ENCODE results near the gene ZIC2. TPM values are rescaled to one million over a fixed set of nuclear protein-coding genes. Genes with fewer than 3 reads are reported as not detected.

Gene ZIC2
- total and polyA plus RNA-seq, 5 donors from 2014 or later, result not detected

GRCh38 chr13:99955107-99955746 lies 26.4 kb upstream of the ZIC2 start:
- Histone ChIP-seq H3K4me3 (ENCODE audit: low read depth, low read length) (no peak overlapping the region), H3K9me3 (ENCODE audit: control insufficient read depth in 2 of 2, low read length in 2 of 2) (peaks cover 0 to 10% of the 10 kb centered on the region in 2 experiments), H3K4me1 (ENCODE audit: control insufficient read depth, insufficient read depth, low read length, poor library complexity, severe bottlenecking) (peaks cover 29% of the 10 kb centered on the region), H3K27ac (ENCODE audit: insufficient read depth, low read length, poor library complexity, severe bottlenecking) (no peak overlapping the region), H3K27me3 (ENCODE audit: control insufficient read depth, insufficient read depth, low read length) (peaks cover 17% of the 10 kb centered on the region), H3K36me3 (ENCODE audit: control insufficient read depth, insufficient read depth, low read length) (no peaks in the 10 kb centered on the region)
- Mint-ChIP-seq H3K4me3 (no peak overlapping the region), H3K36me3 (no peaks in the 10 kb centered on the region), H3K27ac (no peak overlapping the region), H3K4me1 (peaks cover 5 to 39% (median 10%) of the 10 kb centered on the region in 4 donors), H3K9me3 (peaks cover 0 to 4% (median 0%) of the 10 kb centered on the region in 7 donors), H3K27me3 (peaks cover 88% of the 10 kb centered on the region)
- no peak for DNase-seq
- ATAC-seq (ENCODE audit: low read depth in 2 of 2), result no peak

GRCh38 chr13:99955747-99956472 lies 25.7 kb upstream of the ZIC2 start:
- H3K4me3 ChIP-seq (ENCODE audit: low read depth, low read length), result no peak overlapping the region
- Mint-ChIP-seq H3K4me1 (peaks cover 5 to 43% (median 11%) of the 10 kb centered on the region in 4 donors), H3K4me3 (peak overlapping the region in 2 of 4 donors; percentile 64 to 83), H3K27ac (no peak overlapping the region), H3K9me3 (peaks cover 0 to 4% (median 0%) of the 10 kb centered on the region in 7 donors), H3K36me3 (no peaks in the 10 kb centered on the region), H3K27me3 (peaks cover 88% of the 10 kb centered on the region)
- H3K4me1 ChIP-seq (ENCODE audit: control insufficient read depth, insufficient read depth, low read length, poor library complexity, severe bottlenecking), result peaks cover 30% of the 10 kb centered on the region
- H3K27ac ChIP-seq (ENCODE audit: insufficient read depth, low read length, poor library complexity, severe bottlenecking), result no peak overlapping the region
- no peak for DNase-seq
- no peak for ATAC-seq (ENCODE audit: low read depth in 2 of 2)
- H3K9me3 ChIP-seq (ENCODE audit: control insufficient read depth in 2 of 2, low read length in 2 of 2), result peaks cover 0 to 10% of the 10 kb centered on the region in 2 experiments
- H3K36me3 ChIP-seq (ENCODE audit: control insufficient read depth, insufficient read depth, low read length), result no peaks in the 10 kb centered on the region
- peaks cover 20% of the 10 kb centered on the region for H3K27me3 ChIP-seq (ENCODE audit: control insufficient read depth, insufficient read depth, low read length)

GRCh38 chr13:99956473-99957349 lies 24.9 kb upstream of the ZIC2 start:
- Histone ChIP-seq H3K27me3 (ENCODE audit: control insufficient read depth, insufficient read depth, low read length) (peaks cover 28% of the 10 kb centered on the region), H3K27ac (ENCODE audit: insufficient read depth, low read length, poor library complexity, severe bottlenecking) (no peak overlapping the region), H3K4me3 (ENCODE audit: low read depth, low read length) (no peak overlapping the region), H3K4me1 (ENCODE audit: control insufficient read depth, insufficient read depth, low read length, poor library complexity, severe bottlenecking) (peaks cover 30% of the 10 kb centered on the region), H3K9me3 (ENCODE audit: control insufficient read depth in 2 of 2, low read length in 2 of 2) (peaks cover 0 to 10% of the 10 kb centered on the region in 2 experiments), H3K36me3 (ENCODE audit: control insufficient read depth, insufficient read depth, low read length) (no peaks in the 10 kb centered on the region)
- Mint-ChIP-seq H3K36me3 (no peaks in the 10 kb centered on the region), H3K27me3 (peaks cover 88% of the 10 kb centered on the region), H3K27ac (no peak overlapping the region), H3K4me3 (peak overlapping the region in 2 of 4 donors; percentile 71 to 83), H3K9me3 (peaks cover 0 to 4% (median 0%) of the 10 kb centered on the region in 7 donors), H3K4me1 (peaks cover 5 to 44% (median 12%) of the 10 kb centered on the region in 4 donors)
- no peak for ATAC-seq (ENCODE audit: low read depth in 2 of 2)
- DNase-seq, result no peak

- H3K9me3 ChIP-seq (ENCODE audit: control insufficient read depth in 2 of 2, low read length in 2 of 2), result peaks cover 0 to 10% of the 10 kb centered on the region in 2 experiments
- no peak overlapping the region for H3K4me3 ChIP-seq (ENCODE audit: low read depth, low read length)
- H3K27ac ChIP-seq (ENCODE audit: insufficient read depth, low read length, poor library complexity, severe bottlenecking), result no peak overlapping the region
- Mint-ChIP-seq H3K27me3 (peaks cover 86% of the 10 kb centered on the region), H3K9me3 (peaks cover 0 to 4% (median 0%) of the 10 kb centered on the region in 7 donors), H3K27ac (peak overlapping the region in 1 of 3 donors; percentile 73), H3K4me3 (peak overlapping the region; percentile 40 to 79 (median 51)), H3K4me1 (peaks cover 5 to 44% (median 12%) of the 10 kb centered on the region in 4 donors), H3K36me3 (no peaks in the 10 kb centered on the region)
- H3K36me3 ChIP-seq (ENCODE audit: control insufficient read depth, insufficient read depth, low read length), result no peaks in the 10 kb centered on the region
- no peak for ATAC-seq (ENCODE audit: low read depth in 2 of 2)
- peaks cover 30% of the 10 kb centered on the region for H3K4me1 ChIP-seq (ENCODE audit: control insufficient read depth, insufficient read depth, low read length, poor library complexity, severe bottlenecking)
- no peak for DNase-seq
- peaks cover 44% of the 10 kb centered on the region for H3K27me3 ChIP-seq (ENCODE audit: control insufficient read depth, insufficient read depth, low read length)
Measured at GRCh38 chr13:99958406-99959126, 23.0 kb upstream of the ZIC2 start.

- Mint-ChIP-seq H3K36me3 (no peaks in the 10 kb centered on the region), H3K4me1 (peaks cover 5 to 44% (median 12%) of the 10 kb centered on the region in 4 donors), H3K4me3 (peak overlapping the region; percentile 9 to 79 (median 44)), H3K27ac (peak overlapping the region in 1 of 3 donors; percentile 73), H3K27me3 (peaks cover 86% of the 10 kb centered on the region), H3K9me3 (peaks cover 0 to 4% (median 0%) of the 10 kb centered on the region in 7 donors)
- Histone ChIP-seq H3K4me1 (ENCODE audit: control insufficient read depth, insufficient read depth, low read length, poor library complexity, severe bottlenecking) (peaks cover 30% of the 10 kb centered on the region), H3K27ac (ENCODE audit: insufficient read depth, low read length, poor library complexity, severe bottlenecking) (no peak overlapping the region), H3K36me3 (ENCODE audit: control insufficient read depth, insufficient read depth, low read length) (no peaks in the 10 kb centered on the region), H3K27me3 (ENCODE audit: control insufficient read depth, insufficient read depth, low read length) (peaks cover 49% of the 10 kb centered on the region), H3K9me3 (ENCODE audit: control insufficient read depth in 2 of 2, low read length in 2 of 2) (peaks cover under 1 to 10% of the 10 kb centered on the region in 2 experiments), H3K4me3 (ENCODE audit: low read depth, low read length) (no peak overlapping the region)
- DNase-seq, result no peak
- no peak for ATAC-seq (ENCODE audit: low read depth in 2 of 2)
Measured at GRCh38 chr13:99959127-99959539, 22.5 kb upstream of the ZIC2 start.

- H3K36me3 Mint-ChIP-seq, result no peaks in the 10 kb centered on the region
- Histone ChIP-seq H3K27ac (ENCODE audit: insufficient read depth, low read length, poor library complexity, severe bottlenecking) (no peak overlapping the region), H3K36me3 (ENCODE audit: control insufficient read depth, insufficient read depth, low read length) (no peaks in the 10 kb centered on the region), H3K27me3 (ENCODE audit: control insufficient read depth, insufficient read depth, low read length) (peaks cover 51% of the 10 kb centered on the region), H3K4me3 (ENCODE audit: low read depth, low read length) (peak overlapping the region; percentile 60), H3K4me1 (ENCODE audit: control insufficient read depth, insufficient read depth, low read length, poor library complexity, severe bottlenecking) (peaks cover 30% of the 10 kb centered on the region), H3K9me3 (ENCODE audit: control insufficient read depth in 2 of 2, low read length in 2 of 2) (peaks cover 2 to 10% of the 10 kb centered on the region in 2 experiments)
- H3K27ac Mint-ChIP-seq, result peak overlapping the region in 1 of 3 donors; percentile 82
- peaks cover 0 to 4% (median 0%) of the 10 kb centered on the region in 7 donors for H3K9me3 Mint-ChIP-seq
- H3K4me3 Mint-ChIP-seq, result peak overlapping the region; percentile 34 to 77 (median 62)
- ATAC-seq (ENCODE audit: low read depth in 2 of 2), result no peak
- H3K27me3 Mint-ChIP-seq, result peaks cover 86% of the 10 kb centered on the region
- H3K4me1 Mint-ChIP-seq, result peaks cover 5 to 44% (median 12%) of the 10 kb centered on the region in 4 donors
- DNase-seq, result peak in 1 of 3 donors; percentile 54
Measured at GRCh38 chr13:99959540-99960230, 21.9 kb upstream of the ZIC2 start.

All from CD4-positive, CD25-positive, alpha-beta regulatory T cell (primary cell).